Activated T-cell treated with anti-CD3 and anti-CD28 coated beads for 24 hours (primary cell): ENCODE data around the gene MALRD1.

Experiments
- DNase-seq: peaks from one replicate; pipeline ENCODE4 v3.0.0-alpha.2; 2020; ENCODE audit warnings: low read depth

MALRD1 gene

DNA sequence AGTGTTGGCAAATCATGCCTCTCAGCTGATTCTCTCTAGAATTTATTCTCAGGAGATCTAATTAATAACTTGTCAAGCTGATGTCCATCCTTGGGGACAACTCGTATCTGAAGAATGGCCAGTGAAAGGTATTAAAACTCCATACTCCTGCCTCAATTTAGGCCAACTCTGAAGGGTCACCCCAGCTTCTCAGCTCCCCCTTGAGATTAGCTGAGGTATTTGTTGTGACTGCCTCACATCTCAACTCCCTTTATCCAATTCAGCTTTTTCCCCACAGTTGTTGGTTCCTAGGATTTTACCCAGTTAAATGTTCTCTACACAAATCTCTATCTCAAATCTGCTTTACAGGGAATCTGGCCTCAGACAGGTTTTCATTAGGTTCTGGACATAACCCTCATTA is 182.4 kb downstream of the MALRD1 start:
- no peak for DNase-seq

DNA sequence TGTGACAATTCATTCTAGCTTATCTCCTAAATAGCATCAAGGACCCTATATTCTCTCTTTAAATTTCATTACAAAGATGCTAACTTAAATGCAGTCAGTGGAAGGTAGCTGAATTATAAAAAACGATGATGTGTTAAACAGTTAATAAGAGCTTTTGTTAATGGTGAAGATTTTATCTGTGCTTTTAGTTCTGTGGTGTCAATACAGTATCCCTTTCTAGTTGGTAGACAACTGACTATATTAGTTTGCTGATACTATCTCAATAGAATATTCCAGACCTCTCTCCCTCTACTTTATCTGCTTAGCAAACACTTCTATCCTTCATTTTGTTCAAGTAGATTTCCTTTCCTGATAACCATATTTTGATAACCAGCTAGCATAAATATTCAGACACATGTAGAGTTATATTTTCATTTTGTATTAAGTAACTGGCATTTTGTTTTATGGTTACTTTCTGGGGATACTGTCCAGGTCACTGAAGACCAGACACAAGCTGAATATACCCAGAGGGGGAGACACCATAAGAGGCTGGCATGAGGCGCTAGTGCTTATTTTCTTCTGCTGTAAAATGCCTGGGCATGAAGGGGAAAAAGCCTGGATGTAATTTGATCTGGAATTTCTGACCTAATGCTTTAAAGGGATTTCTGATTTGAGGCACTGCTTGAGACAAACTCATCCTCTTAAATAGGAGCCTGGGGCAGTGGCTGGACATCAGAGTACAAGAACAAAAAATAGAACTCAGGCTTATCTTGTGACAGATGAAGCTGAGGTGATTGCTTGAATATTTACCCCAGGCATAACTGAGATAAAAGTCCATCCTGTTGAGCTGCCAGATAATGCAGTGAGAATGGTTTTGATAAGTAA is 197.5 kb downstream of the MALRD1 start:
- DNase-seq, result no peak

DNA sequence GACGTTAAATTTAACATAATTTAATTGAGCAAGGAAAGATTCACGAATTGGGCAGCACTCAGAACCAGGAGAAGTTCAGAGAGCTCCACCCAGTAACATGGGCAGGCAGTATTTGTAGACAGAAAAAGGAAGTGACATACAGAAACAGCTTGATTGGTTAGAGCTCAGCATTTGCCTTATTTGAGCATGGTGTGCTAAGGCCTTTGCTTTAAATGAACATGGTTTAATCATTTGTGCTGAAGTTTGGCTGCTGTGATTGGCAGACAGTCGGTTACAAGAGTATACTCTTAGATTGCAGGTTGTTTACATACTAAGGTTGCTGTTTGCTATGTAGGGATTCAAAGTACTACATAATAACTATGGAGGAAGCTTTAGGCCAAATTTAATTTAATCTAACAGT is 199.2 kb downstream of the MALRD1 start:
- DNase-seq, result no peak

DNA sequence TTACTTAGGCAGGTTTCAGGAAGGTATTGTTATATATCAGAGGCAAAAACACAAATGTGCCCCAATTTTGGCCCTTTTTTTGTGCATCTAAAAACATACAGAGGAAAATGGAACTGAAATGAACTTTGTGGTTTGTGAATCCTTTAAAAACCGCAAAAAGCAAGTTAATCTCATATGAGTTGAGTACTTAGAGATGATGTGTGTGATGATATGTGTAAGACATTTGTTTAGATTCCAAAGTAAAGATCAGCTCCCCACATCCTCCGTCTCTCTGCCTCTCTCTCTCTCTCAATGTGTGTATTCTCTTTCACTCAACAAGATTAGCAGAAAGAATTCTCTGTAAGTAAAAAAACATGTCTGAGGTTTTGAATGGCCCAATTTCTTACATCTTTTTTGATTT is 201.9 kb downstream of the MALRD1 start:
- DNase-seq, result no peak

DNA sequence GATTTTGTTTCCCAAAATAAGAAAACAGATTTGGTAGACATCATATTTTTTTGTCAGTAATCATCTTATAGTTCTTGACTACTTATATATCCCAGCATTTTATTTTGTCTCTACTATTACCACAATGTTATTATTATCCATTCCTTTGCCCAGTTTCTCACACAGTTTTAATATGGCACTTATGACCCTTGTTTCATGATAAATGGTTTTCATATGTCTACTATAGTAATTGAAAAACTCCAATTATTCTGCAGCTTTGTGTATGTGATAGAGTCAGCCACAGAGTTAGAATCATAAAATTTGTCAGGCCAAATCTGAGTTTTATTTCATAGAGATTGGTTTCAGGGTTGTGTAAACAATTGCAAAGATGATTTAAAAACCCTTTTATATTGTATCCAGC is 203.9 kb downstream of the MALRD1 start:
- DNase-seq, result no peak

DNA sequence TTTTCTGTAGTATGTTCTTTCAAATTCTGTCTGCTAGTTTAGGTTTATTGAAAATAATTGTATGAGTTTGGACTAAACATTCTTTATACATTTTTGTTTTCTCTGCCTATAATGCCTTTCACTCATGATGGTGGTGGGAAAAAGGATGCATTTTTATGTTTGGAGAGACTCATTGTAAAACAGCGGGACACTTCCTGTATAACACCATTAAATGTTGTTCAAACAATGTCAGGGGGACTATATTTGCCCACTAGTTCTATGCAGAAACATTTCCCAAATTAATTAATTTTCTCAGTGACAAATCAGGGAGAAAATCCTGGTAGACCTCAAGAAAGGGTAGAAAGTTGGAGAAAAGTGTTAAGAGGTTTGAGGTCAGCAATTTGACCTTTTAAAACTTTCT is 207.7 kb downstream of the MALRD1 start:
- DNase-seq, result no peak

DNA sequence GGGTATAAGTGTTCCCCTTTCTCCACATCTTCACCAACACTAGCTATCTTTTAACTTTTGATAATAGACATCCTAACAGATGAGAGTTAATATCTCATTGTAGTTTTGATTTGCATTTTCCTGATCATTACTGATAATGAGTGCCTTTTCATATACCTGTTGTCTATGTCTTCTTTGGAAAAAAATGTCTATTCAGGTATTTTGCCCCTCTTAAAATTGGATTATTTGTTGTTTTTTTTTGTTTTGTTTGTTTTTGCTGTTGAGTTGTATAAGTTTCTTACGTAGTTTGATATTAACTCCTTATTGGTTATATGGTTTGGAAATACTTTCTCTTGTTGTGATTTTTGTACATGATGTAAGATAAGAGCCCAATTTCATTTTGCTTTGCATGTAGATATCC is 214.7 kb downstream of the MALRD1 start:
- no peak for DNase-seq

DNA sequence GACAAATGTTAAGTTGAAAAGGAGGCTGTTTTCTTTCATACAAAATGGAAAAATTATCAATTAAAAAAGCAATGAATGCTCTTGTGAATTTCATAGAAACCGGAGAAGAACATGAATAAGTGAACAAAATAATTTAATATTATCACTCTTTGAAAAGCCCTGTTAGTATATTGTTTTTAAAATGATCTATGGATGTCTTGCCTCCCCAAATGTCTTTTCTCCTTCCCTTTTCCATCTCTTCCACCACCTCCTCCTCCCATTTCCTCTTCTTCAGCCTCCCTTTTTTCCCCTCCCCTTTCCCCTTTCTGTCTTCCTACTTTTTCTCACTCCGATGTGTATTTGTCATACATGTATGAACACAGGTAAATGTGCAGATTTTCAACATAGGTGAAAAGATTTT is 234.7 kb downstream of the MALRD1 start:
- no peak for DNase-seq

DNA sequence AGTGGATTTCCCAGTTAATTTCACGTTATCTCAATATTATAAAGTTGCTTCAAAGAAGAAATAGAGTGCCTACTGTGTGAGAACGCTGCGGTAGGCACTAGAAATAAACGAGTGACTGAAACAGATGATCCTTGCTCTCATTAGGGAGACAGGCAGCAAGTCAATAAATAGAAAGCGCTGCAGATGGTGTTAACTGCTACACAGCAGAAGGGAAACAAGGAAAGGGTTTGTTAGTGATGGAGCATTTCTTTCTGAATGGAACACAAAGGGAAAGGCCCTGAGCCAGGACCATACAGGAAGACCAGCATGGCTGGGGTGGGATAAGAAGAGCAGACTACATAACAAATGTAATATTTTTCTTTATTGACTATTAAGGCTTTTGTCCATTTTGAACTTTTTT is 235.2 kb downstream of the MALRD1 start:
- DNase-seq, result no peak

DNA sequence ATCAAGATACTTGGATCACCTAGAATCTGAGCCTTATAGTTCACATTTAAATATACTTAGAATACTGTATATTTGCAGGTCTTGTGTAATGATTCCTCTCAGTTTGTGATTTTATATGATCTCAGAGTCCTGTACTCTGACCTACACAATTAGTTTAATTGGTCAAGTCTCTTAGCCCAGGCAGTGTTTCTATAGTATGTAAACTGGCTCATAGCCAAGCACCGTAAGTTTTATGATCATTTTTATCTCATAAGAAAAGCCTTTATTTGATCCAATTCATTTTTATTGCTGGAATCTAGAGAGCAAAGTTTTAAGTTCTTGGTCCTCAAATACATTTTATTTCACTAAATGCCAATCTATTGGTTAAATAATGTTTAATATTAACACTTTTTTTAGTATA is 242.2 kb downstream of the MALRD1 start:
- DNase-seq, result no peak

DNA sequence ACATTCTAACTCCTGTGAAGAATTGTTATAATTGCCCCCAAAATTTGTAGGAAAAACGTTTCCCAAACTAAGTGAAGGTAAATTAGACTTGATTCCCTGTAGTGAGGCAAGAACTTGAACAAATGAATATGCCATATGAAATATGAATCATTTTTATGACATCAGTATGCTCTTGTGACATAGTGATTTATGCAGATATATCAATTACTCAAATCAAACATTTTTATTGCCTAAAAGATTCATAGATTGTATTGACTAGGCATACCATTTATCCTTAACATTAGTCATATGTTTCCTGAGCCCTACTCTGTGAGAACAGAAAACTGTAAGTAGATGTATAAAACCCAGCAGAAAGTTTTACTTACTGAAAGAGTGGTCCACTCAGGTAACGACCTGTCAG is 245.6 kb downstream of the MALRD1 start:
- DNase-seq, result no peak

DNA sequence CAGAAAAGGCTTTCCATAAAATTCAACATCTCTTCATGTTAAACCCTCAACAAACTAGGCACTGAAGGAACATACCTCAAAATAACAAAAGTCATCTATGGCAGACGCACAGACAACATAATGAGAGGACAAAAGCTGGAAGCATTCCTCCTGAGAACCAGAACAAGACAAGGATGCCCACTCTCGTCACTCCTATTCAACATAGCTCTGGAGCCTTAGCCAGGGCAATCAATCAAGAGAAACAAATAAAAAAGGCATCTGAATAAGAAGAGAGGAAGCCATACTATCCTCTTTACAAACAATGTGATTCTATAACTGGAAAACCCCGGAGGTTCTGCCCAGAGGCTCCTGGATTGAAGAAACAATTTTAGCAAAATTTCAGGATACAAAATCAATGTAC is 251.0 kb downstream of the MALRD1 start:
- no peak for DNase-seq

DNA sequence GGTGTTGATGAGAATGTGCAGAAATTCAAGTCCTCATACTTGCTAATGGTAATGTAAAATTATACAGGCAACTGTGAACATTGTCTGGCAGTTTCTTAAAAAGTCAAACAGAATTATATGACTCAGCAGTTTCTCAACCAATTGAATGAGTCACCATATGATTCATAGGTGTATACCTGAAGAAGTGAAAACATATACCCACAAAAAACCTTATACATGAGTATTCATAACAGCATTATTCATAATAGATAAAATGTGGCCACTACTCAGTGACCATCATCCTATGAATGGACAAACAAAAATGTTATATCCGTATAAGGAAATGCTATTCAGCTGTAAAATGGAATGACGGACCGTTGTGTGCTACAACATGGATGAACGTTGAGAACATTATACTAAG is 253.5 kb downstream of the MALRD1 start:
- no peak for DNase-seq

DNA sequence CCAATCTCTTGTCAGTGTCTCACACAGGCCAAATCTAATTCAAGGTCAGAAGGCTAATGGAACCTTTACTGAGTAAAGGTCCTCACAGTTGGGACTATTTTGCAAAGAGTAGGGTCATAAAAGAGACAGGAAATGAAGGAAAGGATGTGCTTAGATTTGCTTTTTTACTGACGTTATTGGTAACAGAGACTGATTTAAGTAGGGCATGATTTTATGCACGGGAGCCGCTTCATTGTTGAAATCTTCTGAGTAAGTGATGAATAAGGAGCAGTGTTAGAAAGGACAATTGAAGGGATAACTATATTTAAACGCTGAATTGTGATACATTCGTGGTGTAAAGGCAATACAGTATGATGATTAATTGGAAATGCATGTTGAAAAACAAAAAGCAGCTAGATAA is 261.5 kb downstream of the MALRD1 start:
- no peak for DNase-seq

DNA sequence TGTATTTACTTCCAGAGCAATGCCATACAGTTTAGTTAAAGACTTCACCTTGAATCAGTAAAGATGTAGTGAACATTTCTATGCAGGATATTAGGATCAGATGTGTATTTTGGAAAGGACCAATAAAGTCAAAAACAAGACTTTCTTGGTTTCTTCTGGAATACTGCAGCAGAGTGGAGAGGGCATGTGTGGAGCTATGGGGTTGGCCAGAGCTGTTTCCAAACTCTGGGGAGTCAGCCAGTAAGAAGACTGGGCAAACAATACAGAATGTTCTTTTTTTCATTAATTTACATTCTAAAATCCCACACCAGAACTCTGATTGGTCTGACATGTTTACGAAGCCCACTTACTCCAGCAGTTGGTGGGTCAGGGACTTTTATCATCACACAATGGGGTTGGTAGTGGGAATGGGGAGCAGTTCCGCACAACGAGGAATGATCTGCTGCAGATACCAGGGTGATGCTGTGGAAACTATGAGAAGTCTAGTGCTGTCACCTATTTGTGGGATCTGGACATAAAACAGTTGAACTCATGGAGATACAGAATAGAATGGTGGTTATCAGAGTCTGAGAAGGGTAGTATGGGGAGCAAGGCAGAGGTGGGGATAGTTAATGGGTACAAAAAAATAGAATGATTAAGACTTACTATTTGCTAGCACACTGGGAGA is 267.7 kb downstream of the MALRD1 start:
- no peak for DNase-seq

DNA sequence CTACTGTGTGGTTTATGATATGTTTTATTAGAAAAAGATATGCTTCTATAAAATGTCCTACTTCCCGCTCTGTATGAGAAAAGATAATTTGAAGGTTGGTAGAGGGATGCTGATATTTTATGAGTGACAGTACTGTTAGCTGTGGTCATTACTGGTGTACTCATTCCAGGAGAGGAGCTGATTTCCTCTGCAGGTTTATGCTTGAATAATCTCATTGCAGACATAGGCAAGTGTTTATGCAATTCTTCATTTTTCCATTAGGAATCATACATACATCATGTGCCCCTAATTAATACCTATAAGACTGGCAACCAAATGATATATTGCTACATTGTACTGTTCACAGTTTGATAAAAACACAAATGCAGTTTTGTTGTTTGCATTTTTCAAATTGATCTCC is 269.4 kb downstream of the MALRD1 start:
- no peak for DNase-seq

DNA sequence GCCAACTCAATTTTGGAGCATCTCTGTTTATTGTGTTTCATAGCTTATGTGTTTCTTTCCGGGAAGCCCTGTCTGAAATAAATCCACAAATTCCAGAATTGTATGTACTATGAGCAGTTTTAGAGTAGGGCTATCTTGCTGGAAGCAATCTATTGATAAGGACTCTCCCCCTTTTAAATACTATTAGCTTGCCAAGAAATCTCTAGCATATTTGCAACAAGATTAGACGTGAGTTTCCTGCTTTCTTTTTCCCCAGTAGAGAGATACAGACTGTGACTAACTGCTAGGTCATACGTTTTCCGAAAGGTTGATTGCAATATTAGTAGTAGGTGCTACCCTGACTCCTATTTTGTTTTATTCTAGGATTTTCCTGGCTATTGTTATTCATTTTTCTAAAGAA is 277.0 kb downstream of the MALRD1 start:
- DNase-seq, result no peak

DNA sequence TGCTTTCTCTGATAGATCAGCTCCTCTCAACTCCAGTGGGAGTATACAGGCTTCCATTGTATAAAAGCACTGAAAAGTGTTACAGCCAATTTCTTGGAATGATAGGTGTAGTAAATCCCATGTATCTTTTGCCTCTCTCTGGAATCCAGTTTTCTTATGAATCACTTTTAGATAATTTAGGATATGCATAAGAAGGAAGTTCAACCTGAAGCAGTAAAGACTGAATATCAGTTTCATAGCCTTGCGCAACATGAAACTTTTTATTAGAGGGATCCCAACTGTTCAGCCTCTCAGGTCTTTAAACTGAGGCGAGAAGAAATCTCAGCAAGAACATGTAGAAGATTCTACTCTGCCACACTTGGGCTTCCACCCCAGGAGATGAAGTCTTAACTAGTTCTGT is 280.0 kb downstream of the MALRD1 start:
- DNase-seq, result no peak

DNA sequence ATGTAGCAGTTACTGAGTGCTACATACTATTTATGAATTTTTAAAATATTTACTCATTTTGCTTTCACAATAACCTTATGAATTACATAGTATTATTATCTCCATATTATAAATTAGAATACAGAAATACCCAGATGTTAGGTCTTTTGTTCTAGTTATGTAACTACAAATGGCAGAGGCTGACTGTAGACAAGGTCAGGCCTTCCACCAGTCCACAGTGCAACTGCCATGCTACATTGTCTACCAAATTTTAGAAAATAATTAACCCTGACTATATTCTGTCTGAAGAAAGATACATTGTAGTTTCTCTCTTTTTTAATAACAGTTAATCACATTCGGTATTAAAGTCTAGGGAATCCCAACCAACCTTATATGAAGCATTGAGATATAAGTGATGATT is 280.9 kb downstream of the MALRD1 start:
- DNase-seq, result no peak

DNA sequence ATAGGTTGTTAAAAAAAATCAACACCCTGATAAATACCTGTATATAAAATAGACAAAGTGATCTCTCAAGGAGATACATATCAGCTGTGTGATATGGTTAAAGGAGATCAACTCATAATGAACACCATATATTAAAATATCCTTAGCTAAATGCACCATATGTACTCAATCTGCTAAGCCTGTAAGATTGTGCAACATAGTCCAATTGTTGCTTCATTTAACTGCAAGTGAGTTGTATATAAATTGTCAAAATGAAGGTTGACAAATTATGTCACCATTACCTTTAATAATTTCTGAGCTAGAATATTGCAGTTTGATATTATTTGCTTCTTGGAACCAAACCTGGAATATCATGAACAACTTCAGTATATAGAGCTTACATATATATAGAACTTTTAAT is 283.7 kb downstream of the MALRD1 start:
- DNase-seq, result no peak

DNA sequence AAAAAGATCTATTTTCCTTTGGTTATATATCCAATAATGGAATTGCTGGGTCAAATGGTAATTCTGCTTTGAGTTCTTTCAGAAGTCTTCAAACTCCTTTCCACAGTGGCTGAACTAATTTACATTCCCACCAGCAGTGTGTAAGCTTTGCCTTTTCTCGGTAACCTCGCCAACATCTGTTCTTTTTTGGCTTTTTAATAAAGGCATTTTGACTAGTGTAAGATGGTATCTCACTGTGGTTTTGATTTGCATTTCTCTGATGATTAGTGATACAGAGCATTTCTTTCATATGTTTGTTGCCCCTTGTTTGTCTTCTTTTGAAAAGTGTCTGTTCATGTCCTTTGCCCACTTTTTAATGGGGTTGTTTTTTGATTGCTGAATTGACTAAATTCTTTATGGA is 285.0 kb downstream of the MALRD1 start:
- DNase-seq, result no peak

DNA sequence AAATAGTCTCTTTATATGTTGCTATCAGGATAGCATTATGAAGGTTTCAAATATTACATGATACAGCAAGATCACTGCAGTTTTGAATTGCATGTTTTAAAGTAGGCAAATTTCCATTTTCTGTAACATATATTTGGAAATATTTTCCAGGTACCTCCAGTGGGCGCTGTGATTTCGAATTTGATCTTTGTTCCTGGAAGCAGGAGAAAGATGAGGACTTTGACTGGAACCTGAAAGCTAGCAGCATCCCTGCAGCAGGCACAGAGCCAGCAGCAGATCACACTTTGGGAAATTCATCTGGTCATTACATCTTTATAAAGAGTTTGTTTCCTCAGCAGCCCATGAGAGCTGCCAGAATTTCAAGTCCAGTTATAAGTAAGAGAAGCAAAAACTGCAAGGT is 299.0 kb downstream of the MALRD1 start:
- no peak for DNase-seq

DNA sequence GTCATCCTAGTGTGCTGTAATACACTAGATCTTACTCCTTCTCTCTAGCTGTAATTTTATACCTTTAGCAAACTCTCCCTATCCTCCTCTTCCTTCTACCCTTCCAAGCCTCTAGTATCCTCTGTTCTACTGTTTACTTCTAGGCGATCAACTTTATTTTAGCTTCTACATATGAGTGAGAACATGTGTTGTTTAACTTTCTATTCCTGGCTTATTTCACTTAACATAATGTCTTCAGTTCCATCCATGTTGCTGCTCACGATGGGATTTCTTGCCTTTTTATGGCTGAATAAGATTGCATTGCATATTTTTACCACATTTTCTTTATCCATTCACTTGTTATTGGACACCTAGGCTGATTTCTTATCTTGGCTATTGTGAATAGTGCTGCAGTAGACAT is 318.6 kb downstream of the MALRD1 start:
- DNase-seq, result no peak

DNA sequence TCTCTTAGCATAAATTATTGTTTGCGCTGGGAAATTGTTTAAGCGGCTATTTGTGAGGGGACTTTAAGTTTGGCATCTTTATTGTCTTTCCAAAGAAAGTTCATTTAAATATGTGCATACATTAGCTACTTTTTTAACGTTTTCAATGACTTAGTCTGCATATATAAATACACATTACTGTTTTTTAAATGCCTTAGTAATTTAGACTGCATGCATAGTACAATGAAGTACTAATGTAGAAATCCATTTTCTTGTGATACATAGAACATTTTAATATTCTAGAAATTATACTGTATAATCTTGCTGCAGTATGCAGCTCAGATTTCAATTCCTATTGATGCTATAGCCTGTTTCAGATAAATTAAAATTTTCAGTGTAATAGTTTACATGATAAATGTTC is 325.4 kb downstream of the MALRD1 start:
- no peak for DNase-seq
